NCI-H128 (cell line): ENCODE data around the gene ALK.

Experiments used
- DNase-seq: peaks from one replicate; lab custom pipeline; 2025; ENCODE audit not compliant: unreplicated experiment; lab: John Stamatoyannopoulos, UW

The ALK gene

DNA sequence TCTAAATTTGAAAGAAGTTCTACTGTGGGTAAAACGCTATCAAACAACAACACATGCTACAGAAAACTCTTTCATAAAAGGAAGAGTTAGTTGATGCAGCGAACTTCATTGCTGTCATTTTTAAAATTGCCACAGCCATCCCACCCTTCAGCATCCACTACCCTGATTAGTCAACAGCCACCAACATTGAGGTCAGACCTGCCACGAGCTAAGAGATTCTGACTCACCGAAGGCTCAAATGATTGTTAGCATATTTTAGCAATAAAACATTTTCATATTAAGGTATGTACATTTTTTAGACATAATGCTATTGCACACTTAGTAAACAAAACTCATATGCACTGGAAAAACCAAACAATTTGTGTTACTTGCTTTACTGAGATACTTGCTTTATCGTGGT, 459.1 kb downstream of the ALK start:
- no peak for DNase-seq

DNA sequence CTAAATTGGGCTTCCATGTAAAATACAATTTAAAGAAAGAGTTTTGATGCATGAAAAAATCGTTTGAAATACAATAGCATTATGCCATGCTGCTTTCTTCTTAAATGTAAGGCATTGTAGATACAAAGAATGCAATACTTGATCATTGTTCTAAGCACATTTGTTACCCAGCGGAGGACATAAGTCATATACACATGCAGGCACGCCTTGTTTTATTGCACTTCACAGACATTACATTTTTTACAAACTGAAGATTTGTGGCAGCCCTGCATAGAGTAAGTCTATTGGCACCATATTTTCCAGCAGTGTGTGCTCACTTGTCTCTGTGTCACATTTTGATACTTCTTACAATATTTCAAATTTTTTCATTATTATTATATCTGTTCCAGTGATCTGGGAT, 461.2 kb downstream of the ALK start:
- no peak for DNase-seq

DNA sequence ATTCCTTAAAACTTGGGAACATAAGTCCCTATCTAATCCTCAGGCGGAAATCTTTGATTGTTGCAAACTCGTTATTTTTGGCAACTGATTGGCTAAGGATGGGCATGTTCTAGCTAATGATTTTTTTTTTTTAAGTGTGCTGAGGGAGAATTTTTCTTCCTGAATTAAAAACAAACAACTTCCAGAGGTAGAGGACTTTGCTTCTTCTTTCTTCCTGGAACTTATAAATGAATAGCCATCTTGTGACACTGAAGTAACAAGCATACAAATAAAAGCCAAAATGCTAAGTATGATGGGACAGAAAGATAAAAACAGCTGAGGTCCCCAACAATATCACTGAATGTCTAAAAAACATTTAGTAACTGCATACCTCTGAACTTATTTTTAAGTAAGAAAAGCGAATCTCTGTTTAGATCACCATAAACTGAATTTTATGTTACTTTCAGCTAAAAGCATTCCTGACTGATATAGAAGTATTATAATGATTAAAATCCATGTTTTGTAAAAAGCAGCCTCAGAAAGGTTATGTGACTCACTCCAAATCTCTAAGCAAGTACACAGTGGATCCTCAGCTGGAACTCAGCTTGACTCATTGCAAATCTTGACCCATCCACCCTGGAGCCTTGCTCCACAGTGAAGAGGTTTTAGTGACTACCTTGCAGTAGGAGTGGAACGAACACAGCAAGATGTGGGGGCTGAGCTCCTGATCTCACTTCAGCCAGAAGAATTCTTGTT, 461.8 kb downstream of the ALK start:
- no peak for DNase-seq

DNA sequence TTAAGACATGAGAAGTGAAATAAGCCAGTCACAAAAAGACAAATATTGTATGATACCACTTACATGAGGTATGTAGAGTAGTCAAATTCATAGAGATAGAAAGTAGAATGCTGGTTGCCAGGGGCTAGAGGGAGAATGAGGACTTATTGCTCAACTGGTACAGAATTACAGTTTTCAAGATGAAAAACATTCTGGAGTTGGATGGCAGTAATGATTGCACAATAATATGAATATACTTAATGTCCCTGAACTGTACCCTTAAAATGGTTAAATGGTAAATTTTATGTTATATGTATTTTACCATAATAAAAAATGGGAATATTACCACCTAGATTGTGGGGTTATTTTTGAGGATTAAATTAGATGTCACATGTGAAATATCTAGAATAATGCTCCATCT, 465.0 kb downstream of the ALK start:
- DNase-seq = no peak

DNA sequence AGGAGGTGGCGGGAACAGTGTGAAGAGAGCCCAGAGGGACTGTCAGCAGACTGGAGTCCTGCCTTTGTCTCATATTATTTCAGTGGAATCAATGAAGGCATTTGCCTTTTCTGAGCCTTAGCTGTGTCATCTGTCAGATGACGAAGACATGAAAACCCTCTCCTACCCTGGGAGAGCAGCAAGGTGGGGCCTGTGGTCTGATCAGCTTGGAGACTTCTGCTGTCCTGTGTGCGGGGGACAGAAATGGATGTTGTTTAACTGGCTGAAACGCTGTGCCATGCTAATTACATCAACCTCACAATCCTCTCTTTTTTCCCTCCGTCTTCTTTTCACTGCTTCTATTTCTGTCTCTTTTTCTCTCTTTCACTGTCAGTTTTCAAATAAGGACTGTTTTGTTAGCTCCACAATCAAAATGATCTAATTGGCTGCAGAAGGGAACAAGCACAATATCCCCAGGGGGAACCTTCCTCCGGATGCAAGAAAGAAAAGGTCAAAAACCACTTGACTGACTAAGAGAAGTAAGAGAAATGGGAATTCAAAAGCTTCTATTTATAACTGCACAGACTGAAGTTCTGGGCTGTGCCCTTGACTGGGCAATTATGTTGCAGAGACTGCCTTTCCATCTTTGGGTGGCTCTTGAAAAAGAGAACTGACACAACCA, 466.1 kb downstream of the ALK start:
- DNase-seq = no peak

DNA sequence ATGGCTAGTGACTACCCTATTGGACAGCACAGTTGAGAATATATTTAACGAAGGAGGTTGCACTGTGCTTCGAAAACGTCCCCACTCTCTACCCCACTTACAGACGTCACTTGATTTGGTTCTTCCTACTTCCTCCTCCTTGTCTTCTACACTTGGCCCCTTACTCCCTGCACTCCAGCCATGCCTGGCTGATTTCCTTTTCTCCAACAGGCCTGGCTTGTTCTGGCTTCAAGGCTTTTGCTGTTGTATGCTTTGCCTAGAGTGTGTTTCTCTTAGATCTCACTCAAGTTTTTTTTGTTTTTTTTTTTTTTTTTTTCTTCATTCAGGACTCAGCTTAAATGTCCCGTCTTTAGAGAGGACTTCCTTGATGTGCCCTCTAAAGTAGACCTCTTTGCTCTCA, 469.4 kb downstream of the ALK start:
- no peak for DNase-seq

DNA sequence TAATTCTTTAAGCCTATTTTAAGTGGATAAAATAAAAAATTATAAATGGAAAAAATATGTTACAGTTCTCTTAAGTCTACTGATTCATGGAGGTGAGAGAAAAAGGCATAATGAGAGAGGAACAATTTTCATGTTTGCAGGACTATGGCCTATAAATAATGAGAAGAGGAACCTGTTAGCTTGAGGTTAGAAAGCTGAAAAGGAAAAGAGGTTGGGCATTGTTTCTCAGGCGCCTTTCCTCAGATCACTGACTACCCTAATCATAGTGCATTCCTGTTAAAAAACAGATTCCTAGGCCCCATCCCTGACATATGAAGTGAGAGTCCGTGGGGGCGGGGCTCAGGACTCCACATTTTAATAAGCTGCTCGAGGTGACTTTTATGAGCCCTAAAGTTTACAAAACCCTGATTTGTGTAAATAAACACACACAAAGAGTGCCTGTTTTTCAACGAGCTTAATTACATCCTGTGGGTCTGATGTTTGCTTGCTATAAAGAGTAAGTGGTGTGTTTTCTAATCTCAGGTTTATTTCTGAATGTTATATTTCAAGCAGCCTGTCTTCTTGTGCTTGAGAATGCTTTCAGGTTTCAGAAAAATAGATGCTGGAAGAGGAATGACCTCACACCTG, 470.7 kb downstream of the ALK start:
- no peak for DNase-seq

DNA sequence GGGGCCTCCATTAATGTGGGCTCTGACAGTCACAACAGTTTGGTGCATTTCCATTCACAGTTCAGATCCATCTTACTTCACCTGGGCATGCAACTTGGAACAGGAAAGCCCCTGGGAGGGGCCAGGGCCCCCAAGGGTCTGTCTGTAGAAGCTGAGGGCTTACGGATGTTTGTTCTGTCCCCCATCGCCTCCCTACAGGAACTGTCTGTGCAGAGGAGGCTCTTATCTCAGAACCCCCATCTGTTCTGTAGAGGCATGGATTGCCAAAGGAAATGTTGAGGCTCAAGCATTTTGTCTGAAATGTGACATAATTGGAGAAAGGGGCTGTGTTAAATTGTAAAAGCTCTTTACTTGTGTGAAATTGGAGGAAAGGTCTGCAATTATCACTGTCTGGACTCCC, 471.9 kb downstream of the ALK start:
- no peak for DNase-seq

DNA sequence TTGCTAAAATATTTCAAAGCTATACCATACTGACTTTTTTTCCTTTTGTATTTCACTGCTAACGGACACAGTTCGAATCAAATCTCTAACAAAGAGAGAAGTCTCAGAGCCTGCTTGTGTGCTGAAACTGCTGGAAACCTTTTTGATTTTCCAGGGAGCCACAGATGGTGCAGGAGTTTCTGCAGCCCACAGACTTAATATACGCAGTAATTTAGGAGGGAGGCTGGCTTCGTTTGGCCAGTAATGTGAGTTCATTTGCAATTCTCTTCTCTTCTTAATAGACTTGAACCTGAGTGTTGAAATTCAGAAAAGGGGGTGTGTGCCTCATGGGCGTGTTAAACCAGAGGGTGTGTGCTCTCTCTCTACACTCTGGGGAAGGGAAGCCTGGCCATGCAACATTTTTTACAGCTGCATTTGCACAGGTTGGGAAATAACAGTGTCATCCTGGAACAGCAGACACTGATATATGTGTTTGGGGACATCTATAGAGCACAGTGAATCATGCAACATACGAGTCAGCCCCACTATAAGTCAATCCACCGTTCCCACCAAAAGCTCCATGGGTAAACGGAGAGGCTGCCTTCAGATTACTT, 473.2 kb downstream of the ALK start:
- no peak for DNase-seq

DNA sequence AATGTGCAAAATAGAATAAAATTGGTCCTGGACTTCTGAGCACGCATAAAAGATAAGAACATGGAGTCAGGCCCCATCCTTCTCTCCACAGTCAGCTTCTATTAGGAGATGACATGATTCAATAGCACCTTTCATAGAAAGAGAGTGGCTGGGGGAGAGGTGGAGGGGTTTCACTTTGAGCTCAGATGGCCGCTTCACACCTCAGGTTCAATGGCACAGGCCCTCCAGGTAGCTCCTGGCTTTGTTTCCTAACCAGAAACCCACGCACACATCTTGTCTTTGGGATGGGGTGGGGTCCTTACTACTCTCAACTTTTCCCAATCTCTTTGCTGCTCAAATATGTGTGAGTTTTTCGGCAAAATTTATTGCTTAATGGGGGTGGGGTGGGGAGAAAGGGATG, 473.9 kb downstream of the ALK start:
- no peak for DNase-seq

DNA sequence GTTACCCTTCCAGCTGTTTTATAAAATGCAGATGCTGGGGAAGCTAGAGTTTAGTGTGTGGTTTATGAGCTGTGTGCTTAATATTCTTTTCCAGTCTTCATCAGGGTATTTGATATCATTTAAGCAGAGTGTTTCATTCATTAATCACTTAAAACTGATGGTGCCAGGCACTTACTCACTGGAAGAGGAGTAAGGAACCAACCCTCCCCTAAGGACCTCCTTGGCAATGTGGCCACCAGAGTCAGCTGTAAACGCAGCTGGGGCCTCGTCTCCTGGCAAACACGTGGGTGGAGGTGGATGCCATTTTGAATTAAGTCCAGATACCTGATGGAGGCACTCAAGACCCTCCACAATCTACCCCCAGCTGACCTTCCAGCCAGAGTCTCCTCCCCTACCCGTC, 474.5 kb downstream of the ALK start:
- DNase-seq = no peak

DNA sequence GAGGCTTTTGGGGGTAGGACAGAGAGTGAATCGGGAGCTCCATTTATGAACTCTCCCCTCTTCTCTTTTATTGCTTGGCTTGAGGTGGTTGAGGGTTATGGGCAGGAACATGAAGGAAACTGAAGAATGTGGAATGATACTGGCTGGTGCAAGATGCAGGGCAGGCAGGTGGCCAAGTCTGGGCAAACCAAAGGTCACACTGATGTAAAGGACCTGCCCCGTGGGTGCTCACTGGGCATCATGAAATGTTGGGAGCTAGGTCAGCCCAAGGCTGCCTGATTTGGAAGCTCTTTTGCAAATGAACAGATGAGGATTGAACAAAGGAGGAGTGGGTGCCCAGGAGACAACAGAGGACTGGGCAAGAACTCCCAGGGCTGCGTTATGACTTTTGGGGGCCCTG, 477.2 kb downstream of the ALK start:
- DNase-seq = no peak

DNA sequence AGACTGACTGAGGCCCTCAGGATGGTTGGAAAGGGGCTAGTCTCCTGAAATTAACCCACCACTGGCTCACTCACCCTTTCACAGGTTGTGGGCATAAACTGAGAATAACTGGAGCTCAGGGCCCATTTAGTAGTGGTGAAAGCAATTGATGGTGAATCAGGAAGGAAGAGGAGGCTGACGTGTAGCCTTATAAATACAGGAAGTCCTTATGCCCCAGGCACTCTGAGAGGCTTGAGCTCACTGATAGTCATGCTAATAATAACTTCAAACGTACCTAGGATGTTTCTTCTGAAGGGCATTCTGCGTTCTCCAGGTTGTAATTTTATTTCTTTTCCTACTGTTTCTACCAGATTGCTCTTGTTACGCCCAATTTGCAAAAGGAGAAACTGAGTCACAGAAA, 477.8 kb downstream of the ALK start:
- no peak for DNase-seq

DNA sequence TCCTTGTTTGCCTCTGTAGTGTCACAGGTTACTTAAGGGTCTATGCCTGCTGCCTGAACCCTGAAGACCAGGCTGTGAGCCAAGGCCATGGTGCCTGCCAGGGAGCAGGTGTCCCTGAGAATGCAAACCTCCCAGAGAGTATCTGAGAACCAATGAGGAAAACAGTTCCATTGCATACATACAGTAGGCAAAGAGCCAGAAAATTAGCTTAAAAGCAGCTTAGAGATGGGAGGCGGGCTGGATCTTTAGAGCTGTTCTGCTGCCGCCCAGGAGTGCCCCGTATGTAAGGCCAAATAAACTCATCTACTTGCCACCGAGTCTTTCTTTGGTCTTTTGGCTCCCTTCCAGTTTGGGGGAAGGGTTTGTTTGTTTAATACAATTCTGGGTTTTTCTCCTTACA, 478.2 kb downstream of the ALK start:
- DNase-seq = peak; percentile 30

DNA sequence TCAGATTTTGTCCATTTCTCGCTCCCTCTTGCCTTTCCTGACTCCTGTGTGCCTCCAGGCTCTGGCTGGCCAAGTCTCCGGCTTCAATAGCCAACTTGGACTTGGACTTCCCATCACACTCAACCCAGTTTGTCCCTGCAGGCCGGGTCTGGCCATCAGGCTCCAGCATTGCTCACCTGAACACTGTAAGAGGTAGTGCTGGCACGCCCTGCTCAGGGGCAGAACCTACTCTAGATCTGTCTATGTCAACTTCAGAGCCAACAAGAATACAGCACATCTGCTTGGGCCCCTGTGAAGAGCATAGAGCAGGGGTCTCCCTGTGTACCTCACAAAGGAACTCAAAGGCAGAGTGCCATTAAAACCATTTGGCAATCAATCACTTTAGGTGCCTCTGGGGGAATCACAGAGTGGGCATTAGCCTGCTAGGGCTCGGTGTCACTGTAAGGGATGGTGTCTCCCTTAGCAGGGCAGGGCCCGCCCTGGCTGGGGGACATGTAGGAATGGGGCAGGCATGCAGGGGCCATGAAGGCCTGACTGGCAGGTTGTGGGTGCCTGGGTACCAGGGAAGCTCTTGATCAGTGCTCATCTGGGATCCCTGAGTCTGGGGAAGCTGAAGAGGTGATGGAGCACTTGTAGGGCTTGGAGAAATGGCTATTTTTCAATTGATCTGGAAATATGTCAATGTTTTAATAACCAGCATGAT, 480.3 kb downstream of the ALK start:
- DNase-seq = no peak

DNA sequence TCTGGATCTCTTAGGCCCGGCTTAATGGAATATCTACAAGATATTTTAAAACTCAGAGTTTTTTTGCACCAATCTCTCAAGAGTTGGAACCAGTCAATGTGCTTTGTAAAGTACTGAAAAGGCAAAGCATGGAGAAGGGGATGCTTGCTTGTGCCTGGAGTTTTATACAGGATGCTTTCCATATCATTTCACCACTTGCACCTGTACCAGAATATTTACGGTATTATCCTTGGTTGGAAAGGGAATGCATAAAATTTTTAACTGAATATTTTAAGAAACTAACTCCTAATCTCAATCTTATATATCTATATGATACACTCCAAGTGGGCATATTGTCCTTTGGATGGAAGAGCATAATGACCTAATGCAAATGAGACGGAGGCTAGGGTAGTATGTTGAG, 487.5 kb downstream of the ALK start:
- no peak for DNase-seq

DNA sequence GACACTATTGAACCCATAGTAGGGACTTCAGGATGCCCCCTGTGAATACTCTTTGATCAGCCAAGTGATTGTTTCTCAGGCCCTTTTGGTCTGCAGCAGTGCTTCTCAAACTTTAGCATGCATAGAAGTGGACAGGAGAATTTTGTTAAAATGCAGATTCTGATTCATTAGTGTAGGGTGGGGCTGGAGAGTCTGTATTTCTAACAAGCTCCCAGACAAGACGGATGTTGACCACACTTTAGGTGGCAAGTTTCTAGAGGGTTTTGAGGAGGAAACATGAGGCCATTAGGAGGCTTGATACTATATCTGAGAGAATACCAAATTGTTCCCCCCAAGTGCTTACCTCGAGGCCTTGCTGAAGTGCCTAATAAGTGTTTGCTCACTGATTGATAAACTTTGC, 488.3 kb downstream of the ALK start:
- DNase-seq = no peak

DNA sequence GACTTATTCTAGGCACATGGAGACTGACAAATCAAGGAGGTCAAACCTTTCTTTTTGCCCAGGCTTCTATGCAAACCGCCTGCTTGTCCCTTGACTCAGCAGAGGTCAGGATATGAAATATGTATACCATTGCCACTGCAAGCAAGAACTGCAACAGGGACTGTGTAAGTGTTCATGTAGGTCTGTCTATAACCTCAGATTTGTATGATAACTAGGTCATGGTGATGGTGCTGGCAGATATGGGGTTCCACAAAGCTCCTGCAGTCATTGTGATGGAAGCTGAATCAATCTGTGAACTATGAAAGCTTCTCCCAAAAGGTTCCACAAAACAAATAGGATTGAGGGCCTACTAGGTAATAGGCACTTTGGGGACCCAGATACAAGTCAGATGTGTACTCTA, 489.9 kb downstream of the ALK start:
- DNase-seq = no peak

DNA sequence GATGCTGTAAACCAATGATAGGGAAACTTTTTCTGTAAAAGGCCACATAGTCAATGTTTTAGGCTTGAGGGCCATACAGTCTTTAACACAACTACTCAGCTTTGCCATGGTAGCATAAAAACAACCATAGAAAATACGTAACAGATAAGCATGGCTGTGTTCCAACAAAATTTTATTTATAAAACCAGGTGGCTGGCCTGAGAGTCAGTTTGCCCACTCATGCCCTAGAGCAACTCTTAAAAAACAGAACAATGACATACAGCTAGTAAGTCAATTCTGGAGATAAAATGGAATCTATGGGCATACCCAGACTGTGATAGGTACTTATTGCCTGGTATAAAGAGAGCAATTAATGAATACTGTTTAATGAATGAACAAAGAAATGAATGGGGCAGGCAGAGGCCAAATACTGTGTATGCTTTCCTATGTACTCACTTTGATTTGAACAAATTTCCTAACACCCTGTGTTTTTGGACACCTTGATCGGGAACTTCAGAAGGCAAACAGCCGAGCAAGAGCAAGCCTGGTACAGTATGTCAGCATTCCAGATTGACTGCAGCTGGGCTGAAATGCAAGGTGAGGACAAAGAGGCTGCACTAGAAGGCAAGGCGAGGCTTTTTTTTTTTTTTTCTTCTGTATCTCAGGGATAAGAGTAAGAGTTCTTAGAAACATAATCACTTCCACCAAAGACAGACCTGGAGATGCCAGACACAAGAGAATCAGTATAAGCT, 490.8 kb downstream of the ALK start:
- no peak for DNase-seq

DNA sequence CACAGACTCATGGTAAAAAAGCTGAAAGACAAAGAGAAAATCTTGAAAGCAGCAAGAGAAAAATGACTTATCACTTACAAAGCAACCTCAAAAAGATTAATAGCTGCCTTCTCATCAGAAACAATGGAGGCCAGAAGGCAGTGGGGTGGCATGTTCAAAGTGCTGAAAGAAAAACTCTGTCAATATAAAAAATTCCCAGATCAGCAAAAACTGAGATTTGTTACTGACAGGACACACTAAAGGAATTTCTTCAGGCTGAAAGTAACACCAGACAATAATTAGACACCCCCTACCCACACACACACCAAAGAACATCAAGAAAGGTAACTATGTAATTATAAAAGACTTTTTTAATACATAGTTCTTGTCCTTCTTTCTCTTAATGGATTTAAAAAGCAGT, 495.0 kb downstream of the ALK start:
- DNase-seq = no peak

DNA sequence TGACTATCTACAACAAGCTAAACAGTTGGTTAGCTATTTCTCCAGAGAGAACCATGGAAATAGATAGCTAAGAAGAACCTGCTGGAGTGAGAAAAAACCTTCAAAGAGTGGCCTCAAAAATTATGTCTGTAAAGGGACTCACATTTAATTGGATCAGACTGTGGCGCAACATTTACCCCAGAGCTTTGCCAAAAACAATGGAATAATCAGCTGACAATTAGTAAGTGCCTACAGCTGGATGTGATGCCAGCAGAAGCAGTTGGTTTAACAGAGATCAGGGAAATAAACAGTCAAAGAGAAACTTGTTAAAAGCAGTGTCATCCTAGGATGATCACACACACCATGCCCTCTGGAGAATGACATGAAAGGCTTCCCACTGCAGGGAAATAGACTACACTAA, 495.5 kb downstream of the ALK start:
- DNase-seq = no peak
